ENCODE data around the gene COX20.

DNA sequence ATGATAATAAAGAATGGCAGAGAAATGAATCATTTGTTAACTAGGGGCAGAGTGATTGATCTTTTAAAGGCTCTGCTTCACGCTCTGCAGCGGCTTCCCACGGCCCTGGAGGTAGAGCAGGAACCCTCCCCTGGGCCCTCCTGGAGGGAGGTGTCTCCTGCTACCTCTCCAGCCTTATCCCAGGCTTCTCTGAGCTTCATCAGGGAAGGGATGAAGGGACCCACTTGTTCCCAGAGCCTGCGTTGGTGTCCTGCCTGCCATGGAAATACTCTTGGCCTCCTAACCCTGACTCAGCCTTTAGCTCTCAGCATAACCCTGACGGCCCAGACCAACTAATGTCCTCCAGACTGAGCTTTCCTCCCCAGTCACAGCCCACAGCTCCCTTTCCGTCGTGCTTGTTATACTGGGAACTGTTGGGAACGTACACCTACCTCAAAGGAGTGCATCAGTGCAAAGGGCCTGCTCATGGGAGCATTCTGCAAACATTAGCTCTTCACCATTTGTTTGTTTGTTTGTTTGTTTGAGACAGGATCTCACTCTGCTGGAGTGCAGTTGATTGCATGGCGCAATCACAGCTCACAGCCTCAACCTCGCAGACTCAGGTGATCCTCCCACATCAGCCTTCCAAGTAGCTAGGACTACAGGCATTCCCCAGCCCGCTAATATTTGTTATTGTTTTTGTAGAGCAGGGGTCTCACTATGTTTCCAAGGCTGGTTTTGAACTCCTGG is 46.3 kb downstream of the COX20 start:
- TF ChIP-seq, protein P1, sequence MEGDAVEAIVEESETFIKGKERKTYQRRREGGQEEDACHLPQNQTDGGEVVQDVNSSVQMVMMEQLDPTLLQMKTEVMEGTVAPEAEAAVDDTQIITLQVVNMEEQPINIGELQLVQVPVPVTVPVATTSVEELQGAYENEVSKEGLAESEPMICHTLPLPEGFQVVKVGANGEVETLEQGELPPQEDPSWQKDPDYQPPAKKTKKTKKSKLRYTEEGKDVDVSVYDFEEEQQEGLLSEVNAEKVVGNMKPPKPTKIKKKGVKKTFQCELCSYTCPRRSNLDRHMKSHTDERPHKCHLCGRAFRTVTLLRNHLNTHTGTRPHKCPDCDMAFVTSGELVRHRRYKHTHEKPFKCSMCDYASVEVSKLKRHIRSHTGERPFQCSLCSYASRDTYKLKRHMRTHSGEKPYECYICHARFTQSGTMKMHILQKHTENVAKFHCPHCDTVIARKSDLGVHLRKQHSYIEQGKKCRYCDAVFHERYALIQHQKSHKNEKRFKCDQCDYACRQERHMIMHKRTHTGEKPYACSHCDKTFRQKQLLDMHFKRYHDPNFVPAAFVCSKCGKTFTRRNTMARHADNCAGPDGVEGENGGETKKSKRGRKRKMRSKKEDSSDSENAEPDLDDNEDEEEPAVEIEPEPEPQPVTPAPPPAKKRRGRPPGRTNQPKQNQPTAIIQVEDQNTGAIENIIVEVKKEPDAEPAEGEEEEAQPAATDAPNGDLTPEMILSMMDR (IDR thresholded peaks at IDR 0.05), result no peak
- no peak for TF ChIP-seq POLR2A (IDR thresholded peaks at IDR 0.05)
